Right lobe of liver (tissue), 6 donors: ENCODE results near the gene CDK11A. TPM values are rescaled to one million over a fixed set of nuclear protein-coding genes. Genes with fewer than 3 reads are reported as not detected.
"Not testable (repeated sequence)": the region's sequence is repeated elsewhere in the genome, so short reads cannot be mapped to it uniquely, and the experiment has no call there.

Experiments used
- ATAC-seq, 4 donors: fragments of 200-7000 bp; cut with Tn5 transposase; one replicate each; pipeline ENCODE4 v1.9.1; 2020; ENCODE audit warnings: mild to moderate bottlenecking in 4 of 4, moderate library complexity in 4 of 4
- DNase-seq, 3 donors: peaks; one replicate each; pipeline ENCODE4 v3.0.0-alpha.2; 2020
- H3K27ac ChIP-seq, 3 donors: fragments of 200-600 bp; one replicate each; pipeline ENCODE4 v1.8.0; 2022
- H3K27me3 ChIP-seq, 2 donors: fragments of 200-600 bp; one replicate each; pipeline ENCODE4 v1.8.0; 2022
- H3K36me3 ChIP-seq, 4 donors: fragments of 200-600 bp; sonication (generic) in 1 of 4; one replicate each; pipeline versions ENCODE4 v1.5.1 to v1.8.0; 2017 to 2022; ENCODE audit warnings: control low read depth in 1 of 4
- H3K4me1 ChIP-seq, 4 donors: fragments of 200-600 bp; sonication (generic) in 1 of 4; one replicate each; pipeline versions ENCODE4 v1.5.1 to v1.8.0; 2017 to 2022; ENCODE audit warnings: control low read depth in 1 of 4
- H3K4me3 ChIP-seq, 3 donors: fragments of 200-600 bp; one replicate each; pipeline ENCODE4 v1.8.0; 2022
- H3K9me3 ChIP-seq, 4 donors: fragments of 200-600 bp; sonication (generic) in 1 of 4; one replicate each; pipeline versions ENCODE4 v1.5.1 to v1.8.0; 2017 to 2022; ENCODE audit warnings: control low read depth in 1 of 4
- POLR2A ChIP-seq: fragments of 450-650 bp; IDR thresholded peaks from one replicate; pipeline ENCODE4 v1.6.1; 2017; ENCODE audit warnings: antibody characterized with exemption, mild to moderate bottlenecking
- WGBS: methylation state at CpG from one replicate; pipeline ENCODE4 v1.1.6; 2018; ENCODE audit warnings: low coverage, low lambda C conversion rate; ENCODE audit not compliant: insufficient coverage; ENCODE audit errors: missing lambda C conversion rate; 5-methylcytosine and 5-hydroxymethylcytosine counted together
- intact Hi-C, 2 donors: fragments of 100-400 bp; cut with DNase I; formaldehyde crosslinking; loops; one replicate each; pipeline versions ENCODE4 v1.11.2 to v1.14.1; 2022
- total RNA-seq, 6 experiments: library from RNA; depleted of rRNA in 2 of 6; stranded (reverse); fragments of >200 nt in 2 of 6; fragmentation: NEBNext Ultra II Directional in 3 of 6; extraction: Animal tissue kit (Norgen Biotek cat#: 25700) in 3 of 6; gene quantifications; one replicate each; pipeline versions ENCODE4 v1.1.0 to v1.2.4, GENCODE V29; 2016 to 2023
- TF ChIP-seq, protein P1 (sequence below), 4 donors: fragments of 200-600 bp in 3 of 4; fragments of 450-650 bp in 1 of 4; IDR thresholded peaks; one replicate each; pipeline versions ENCODE4 v1.5.1 to v1.8.0; 2016 to 2022; ENCODE audit warnings: antibody characterized with exemption in 4 of 4, mild to moderate bottlenecking in 2 of 4
- donor health status: DM: no; HTN: yes; CAD: no.
- donor health status: DM: no; HTN: no; CAD: no.
- donor health status: DM: no; HTN: no; CAD: no.
- donor health status: DM: no; HTN: yes; CAD: no.
- donor health status: DM: no; HTN: yes; CAD: no.

The CDK11A gene
- total RNA-seq, 6 experiments from 2014 or later = 8.4 to 25.2 (median 11.0) TPM

DNA sequence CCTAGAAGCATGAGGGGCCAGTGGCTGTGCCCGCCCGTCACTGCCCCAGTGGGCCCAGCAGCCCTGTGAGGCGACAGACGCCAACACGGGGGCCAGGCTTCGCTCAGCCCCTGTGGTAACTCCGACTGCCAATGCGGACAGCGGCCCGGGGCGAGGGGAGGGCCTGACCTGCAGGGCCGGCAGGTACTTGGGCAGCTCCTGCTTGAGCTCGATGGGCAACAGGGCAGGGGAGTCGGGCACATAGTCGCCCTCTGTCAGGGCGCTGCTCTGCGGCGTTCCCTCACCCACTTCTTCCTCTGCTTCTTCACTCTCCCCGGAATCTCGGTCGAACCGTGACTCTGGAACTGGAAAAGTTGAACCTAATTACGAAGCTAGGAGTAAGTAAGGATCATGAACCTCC, 16.9 kb downstream of the CDK11A start:
- H3K4me1 ChIP-seq, H3K27me3 ChIP-seq, H3K36me3 ChIP-seq, H3K27ac ChIP-seq, H3K4me3 ChIP-seq, DNase-seq, ATAC-seq, intact Hi-C loops, H3K9me3 ChIP-seq: not testable (repeated sequence)
- WGBS = no CpG with 5 or more reads among the region's 23 CpGs

DNA sequence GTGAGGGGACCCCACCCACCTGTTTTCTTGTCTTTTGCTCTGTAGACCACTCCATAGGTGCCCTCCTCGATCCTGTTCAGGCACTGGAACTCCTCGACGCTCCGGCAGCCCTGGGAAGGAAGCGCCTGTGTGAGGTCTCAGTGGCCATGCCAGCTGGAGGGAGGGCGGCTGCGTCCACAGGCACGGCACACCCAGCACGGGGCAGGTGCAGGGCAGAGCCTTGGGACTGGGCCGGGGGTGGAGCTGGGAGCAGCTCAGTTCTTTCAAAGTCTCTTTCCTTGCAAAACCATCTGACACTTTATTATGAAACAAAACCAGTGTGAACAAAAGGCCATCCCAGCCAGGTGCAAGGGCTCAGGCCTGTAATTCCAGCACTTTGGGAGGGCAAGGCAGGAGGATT, 18.5 kb downstream of the CDK11A start:
- H3K4me3 ChIP-seq, DNase-seq, H3K9me3 ChIP-seq, H3K4me1 ChIP-seq, intact Hi-C loops, H3K27ac ChIP-seq, H3K27me3 ChIP-seq, H3K36me3 ChIP-seq, ATAC-seq: not testable (repeated sequence)
- 97% methylated on average over 5 of the region's 10 CpGs for WGBS

DNA sequence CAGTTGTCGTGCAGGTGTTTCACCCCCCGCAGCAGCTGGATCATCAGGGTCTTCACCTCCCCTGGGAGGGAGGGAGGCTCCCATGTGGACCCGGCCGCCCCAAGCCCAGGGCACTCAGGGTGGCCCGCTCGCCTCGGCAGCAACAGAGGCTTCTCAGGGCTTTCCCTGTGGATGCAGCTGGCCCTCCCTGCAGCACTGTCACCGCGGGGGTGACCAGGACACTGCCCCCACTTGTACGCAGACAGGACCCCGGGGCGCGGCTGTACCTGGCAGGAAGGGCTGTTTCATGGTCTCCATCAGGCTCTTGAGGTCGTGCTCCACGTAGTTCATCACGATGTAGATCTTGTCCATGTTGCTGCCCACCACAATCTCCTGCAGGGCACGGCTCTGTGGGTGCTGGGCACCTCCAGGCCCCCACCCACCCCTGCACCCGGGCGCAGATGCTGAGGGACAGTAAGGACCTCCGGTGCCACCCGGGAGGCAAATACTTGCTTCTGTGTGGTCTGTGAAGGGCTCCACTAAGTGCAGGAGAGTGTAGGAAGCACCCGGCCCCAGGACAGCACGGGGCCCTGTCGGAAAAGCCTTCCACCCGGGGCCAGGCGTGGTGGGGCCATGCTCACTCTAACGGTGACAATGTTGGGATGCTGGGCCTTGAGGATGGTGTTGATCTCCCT, 19.7 kb downstream of the CDK11A start:
- H3K4me3 ChIP-seq, DNase-seq, intact Hi-C loops, H3K36me3 ChIP-seq, H3K9me3 ChIP-seq, H3K27ac ChIP-seq, H3K27me3 ChIP-seq, ATAC-seq, H3K4me1 ChIP-seq: not testable (repeated sequence)
- 83% methylated on average over 1 of the region's 27 CpGs for WGBS

DNA sequence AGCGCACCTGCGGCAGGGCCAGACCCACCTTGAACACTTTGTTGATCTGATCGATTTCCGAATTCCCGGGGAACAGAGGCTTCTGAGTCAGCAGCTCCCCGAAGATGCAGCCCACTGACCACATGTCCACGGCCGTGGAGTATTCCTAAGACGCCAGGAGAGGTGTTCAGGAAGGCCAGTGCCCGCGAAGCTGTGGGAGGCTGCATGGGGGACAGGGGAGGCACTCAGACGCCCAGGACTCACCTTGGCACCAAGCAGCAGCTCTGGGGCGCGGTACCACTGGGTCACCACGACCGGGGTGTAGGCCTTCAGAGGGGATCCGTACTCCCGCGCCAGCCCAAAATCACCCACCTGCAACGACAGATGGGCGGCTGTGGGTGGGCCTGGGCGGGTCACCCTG, 20.4 kb downstream of the CDK11A start:
- Histone ChIP-seq H3K27me3 (no peaks in the 10 kb centered on the region), H3K36me3 (peaks cover 0 to 4% (median 1%) of the 10 kb centered on the region in 4 donors), H3K4me1 (no peaks in the 10 kb centered on the region), H3K4me3 (no peak overlapping the region), H3K9me3 (no peaks in the 10 kb centered on the region), H3K27ac (no peak overlapping the region)
- TF ChIP-seq POLR2A = no peak
- TF ChIP-seq, protein P1, sequence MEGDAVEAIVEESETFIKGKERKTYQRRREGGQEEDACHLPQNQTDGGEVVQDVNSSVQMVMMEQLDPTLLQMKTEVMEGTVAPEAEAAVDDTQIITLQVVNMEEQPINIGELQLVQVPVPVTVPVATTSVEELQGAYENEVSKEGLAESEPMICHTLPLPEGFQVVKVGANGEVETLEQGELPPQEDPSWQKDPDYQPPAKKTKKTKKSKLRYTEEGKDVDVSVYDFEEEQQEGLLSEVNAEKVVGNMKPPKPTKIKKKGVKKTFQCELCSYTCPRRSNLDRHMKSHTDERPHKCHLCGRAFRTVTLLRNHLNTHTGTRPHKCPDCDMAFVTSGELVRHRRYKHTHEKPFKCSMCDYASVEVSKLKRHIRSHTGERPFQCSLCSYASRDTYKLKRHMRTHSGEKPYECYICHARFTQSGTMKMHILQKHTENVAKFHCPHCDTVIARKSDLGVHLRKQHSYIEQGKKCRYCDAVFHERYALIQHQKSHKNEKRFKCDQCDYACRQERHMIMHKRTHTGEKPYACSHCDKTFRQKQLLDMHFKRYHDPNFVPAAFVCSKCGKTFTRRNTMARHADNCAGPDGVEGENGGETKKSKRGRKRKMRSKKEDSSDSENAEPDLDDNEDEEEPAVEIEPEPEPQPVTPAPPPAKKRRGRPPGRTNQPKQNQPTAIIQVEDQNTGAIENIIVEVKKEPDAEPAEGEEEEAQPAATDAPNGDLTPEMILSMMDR (IDR thresholded peaks at IDR 0.05) = no peak
- ATAC-seq (no peak), DNase-seq (no peak)
- WGBS = 92% methylated on average over 7 of the region's 22 CpGs
- intact Hi-C loops = no loop called here

DNA sequence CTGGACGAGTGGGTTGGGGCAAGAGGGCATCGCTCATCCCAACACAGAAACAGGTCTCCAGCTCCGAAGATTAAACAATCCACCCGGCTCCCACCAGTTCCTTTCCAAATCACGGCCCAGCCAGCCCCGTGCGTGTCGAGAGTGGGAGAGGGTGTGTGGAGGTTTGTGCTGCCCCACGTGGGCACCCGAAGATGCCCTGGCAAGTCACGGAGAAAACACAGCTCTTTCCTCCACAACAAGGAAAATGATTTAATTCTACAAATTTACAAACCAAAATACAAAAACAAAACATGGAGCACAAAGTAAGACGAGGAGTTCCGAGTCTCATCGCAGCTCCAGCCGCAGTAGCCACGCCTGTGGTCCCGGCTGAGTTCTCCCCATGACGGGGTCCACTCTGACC, 21.7 kb downstream of the CDK11A start:
- H3K4me3 ChIP-seq, H3K27ac ChIP-seq, DNase-seq, ATAC-seq, H3K36me3 ChIP-seq, intact Hi-C loops, H3K27me3 ChIP-seq, H3K4me1 ChIP-seq, H3K9me3 ChIP-seq: not testable (repeated sequence)
- WGBS = 63% methylated on average over 3 of the region's 18 CpGs

DNA sequence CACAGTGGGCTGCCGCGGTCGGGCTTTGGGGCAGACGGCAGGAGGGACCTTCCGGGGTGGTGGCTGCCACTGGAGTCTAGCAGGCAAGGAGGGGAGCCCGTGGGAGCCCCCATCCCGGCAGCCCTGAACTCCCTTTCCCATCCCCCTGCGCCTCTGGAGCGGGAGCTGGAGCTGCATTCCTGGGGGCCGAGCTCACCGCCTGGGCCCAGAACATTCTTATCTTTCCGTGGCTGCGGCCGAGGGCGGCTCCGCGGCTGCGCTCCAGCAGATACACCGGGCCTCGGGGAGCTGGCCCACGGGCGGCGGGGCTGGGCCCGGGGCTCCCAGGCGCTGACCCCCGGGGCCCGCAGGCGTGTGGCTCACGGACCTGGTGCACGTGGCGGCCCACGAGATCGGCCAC, 23.6 kb downstream of the CDK11A start:
- ATAC-seq = peak in 1 of 4 donors; percentile 34
- H3K9me3 ChIP-seq, H3K27ac ChIP-seq, H3K36me3 ChIP-seq, H3K4me1 ChIP-seq, H3K27me3 ChIP-seq, H3K4me3 ChIP-seq, intact Hi-C loops, DNase-seq: not testable (repeated sequence)
- no CpG with 5 or more reads among the region's 33 CpGs for WGBS

DNA sequence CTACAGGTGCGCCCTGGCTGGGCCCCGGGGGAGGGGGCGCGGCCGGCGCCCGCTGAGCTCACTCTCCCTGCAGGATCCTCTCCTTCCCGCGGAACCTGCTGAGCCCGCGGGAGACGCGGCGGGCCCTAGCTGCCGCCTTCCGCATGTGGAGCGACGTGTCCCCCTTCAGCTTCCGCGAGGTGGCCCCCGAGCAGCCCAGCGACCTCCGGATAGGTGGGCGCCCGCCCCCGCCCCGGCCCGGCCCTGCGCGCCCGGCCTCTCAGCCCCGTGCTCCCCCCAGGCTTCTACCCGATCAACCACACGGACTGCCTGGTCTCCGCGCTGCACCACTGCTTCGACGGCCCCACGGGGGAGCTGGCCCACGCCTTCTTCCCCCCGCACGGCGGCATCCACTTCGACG, 24.1 kb downstream of the CDK11A start:
- ATAC-seq, H3K27ac ChIP-seq, intact Hi-C loops, H3K4me1 ChIP-seq, H3K4me3 ChIP-seq, H3K27me3 ChIP-seq, DNase-seq, H3K9me3 ChIP-seq, H3K36me3 ChIP-seq: not testable (repeated sequence)
- no CpG with 5 or more reads among the region's 45 CpGs for WGBS

DNA sequence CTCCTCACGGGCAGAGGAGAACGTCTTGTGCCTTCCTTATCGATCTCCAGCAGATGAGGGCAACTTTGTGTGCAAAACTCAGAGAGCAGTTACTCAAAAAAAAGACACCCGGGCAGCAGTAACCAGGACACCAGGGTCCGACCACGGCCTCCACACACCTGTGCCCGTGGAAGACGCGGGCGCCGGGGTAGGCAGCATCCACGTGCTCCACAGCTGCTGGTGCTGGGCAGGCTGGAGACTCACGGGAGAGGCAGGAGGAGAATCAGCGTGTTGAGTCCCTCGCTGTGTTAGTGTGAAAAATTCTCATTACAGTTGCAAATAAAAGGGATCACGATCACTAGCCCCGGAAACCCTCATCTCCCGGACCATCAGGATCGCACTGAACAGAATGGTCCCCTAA, 25.1 kb downstream of the CDK11A start:
- H3K4me3 ChIP-seq, H3K36me3 ChIP-seq, H3K27me3 ChIP-seq, H3K9me3 ChIP-seq, ATAC-seq, intact Hi-C loops, H3K4me1 ChIP-seq, H3K27ac ChIP-seq: not testable (repeated sequence)
- peak in 2 of 3 donors; percentile 8 to 28 for DNase-seq
- no CpG with 5 or more reads among the region's 19 CpGs for WGBS

DNA sequence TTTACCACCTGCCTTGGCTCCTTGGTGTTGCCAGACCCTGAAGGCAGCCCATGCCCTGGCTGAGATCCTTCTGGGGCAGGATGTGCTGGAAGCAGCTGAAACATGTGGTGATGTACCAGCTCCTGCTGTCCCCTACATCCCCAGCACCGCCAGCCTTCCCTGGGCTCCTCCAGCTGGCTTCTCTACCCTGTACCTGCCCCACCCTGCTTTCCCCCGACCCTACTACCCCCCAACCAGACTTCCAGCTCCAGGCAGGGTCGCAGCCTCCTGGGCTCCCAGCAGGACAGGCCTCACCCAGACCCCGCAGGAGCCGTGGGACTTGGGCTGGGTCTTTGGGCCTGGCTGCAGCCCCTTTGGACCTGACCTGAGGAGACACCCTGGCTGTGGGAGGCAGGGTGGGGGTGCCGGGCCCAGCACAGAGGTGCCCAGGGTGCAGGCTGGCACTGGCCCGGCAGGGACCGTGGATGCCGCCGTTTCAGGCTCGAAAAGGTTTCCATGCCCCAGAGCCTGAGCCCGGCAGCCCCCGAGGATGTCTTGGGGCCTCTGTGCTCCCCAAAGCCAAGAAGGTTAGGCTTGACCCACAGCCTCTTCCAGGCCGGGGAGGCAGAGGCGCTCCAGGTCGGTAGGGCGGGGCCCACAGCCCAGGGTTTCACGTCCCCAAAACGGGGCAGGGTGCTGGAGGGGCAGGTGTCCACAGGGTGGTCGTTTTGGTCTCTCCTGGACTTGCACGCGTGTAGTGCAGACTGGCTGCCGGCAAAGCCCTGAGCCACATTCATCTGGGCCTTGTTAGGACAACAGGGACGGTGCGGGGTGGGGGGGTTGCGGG, 26.6 kb downstream of the CDK11A start:
- WGBS = 58% methylated on average over 9 of the region's 26 CpGs
- H3K36me3 ChIP-seq, H3K27me3 ChIP-seq, H3K4me3 ChIP-seq, H3K4me1 ChIP-seq, H3K9me3 ChIP-seq, H3K27ac ChIP-seq, ATAC-seq, intact Hi-C loops: not testable (repeated sequence)
- DNase-seq = peak in 2 of 3 donors; percentile 16 to 38

DNA sequence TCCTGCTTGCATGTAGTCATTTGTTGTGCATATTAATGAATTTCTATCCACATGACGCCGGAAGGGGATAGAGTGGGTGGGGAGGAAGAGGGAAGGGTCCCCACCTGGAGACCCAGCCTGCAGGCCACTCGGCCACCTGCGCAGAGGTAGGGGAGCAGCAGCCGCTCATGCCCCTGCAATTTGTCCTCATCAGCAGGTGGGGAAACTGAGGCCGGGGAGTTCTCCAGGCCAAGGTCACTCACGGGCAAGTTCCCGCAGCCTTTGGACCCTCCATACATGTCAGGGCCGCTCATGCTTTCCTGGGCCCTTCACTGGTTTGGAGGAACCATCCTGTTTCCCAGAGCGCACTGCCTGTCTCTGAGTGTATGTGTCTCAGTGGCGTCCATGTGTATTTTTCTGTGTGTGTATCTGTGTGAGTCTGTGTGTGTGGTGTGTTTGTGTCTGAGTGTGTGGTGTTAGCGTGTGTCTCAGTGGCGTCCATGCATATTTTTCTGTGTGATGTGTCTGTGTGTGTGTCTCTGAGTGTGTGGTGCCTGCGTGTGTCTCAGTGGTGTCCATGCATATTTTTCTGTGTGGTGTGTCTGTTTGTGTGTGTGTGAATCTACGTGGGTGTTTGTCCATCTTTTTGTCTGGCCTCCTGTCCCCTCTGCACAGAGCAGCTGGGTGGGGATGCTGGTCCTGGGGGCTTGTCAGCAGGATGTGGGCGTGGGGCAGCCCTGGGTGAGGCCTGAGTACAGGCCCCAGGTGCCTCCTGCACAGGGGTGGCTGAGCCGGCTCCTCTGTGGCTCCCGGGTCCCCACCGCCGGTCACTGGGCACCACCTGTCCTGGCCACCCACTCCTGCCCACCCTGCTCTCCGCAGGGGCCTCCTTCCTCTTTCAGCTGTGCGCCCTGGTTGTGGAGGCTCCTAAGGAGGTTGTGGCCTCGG, 27.5 kb downstream of the CDK11A start:
- WGBS = 80% methylated on average over 1 of the region's 23 CpGs
- H3K36me3 ChIP-seq, ATAC-seq, intact Hi-C loops, H3K4me3 ChIP-seq, H3K27me3 ChIP-seq, H3K4me1 ChIP-seq, H3K9me3 ChIP-seq, H3K27ac ChIP-seq: not testable (repeated sequence)
- DNase-seq = peak in 2 of 3 donors; percentile 6 to 31
